ENCODE data around the gene DNAJA2. TPM values are rescaled to one million over a fixed set of nuclear protein-coding genes. Genes with fewer than 3 reads are reported as not detected.

Gene DNAJA2
- total RNA-seq, 2 donors from 2014 or later, result 55.4 to 61.4 TPM

GRCh38 chr16:46986438-46986837, 13.0 kb upstream of the DNAJA2 start:
- ATAC-seq, result no peak
- no peak overlapping the region for H3K27ac Mint-ChIP-seq
- H3K36me3 Mint-ChIP-seq, result no peaks in the 10 kb centered on the region
- no peaks in the 10 kb centered on the region for H3K9me3 Mint-ChIP-seq
- DNase-seq (ENCODE audit: low spot score in 2 of 2), result no peak

GRCh38 chr16:46982335-46982734, 8.9 kb upstream of the DNAJA2 start:
- Mint-ChIP-seq H3K27ac (no peak overlapping the region), H3K36me3 (no peaks in the 10 kb centered on the region), H3K9me3 (no peaks in the 10 kb centered on the region)
- no peak for DNase-seq (ENCODE audit: low spot score in 2 of 2)
- ATAC-seq, result no peak

GRCh38 chr16:46980926-46981325, 7.5 kb upstream of the DNAJA2 start:
- Mint-ChIP-seq H3K9me3 (no peaks in the 10 kb centered on the region), H3K36me3 (no peaks in the 10 kb centered on the region), H3K27ac (no peak overlapping the region)
- DNase-seq (ENCODE audit: low spot score in 2 of 2), result no peak
- no peak for ATAC-seq

- H3K27ac Mint-ChIP-seq, result peak overlapping the region; percentile 82 to 99
- ATAC-seq, result no peak
- DNase-seq (ENCODE audit: low spot score in 2 of 2), result no peak
- H3K36me3 Mint-ChIP-seq, result peaks cover 19 to 23% of the 10 kb centered on the region in 2 donors
- no peaks in the 10 kb centered on the region for H3K9me3 Mint-ChIP-seq
These were observed 3.1 kb upstream of the DNAJA2 start for GRCh38 chr16:46976550-46976949.

- H3K9me3 Mint-ChIP-seq, result no peaks in the 10 kb centered on the region
- H3K36me3 Mint-ChIP-seq, result peaks cover 19 to 29% of the 10 kb centered on the region in 2 donors
- DNase-seq (ENCODE audit: low spot score in 2 of 2), result no peak
- no peak for ATAC-seq
- H3K27ac Mint-ChIP-seq, result peak overlapping the region; percentile 82 to 99
These were observed 2.5 kb upstream of the DNAJA2 start for GRCh38 chr16:46975908-46976470.

- no peak for ATAC-seq
- H3K27ac Mint-ChIP-seq, result peak overlapping the region; percentile 80 to 99
These were observed 1.7 kb upstream of the DNAJA2 start for GRCh38 chr16:46975165-46975564.

GRCh38 chr16:46974352-46974751, 878 bp upstream of the DNAJA2 start:
- Mint-ChIP-seq H3K36me3 (peaks cover 19 to 32% of the 10 kb centered on the region in 2 donors), H3K27ac (peak overlapping the region; percentile 99), H3K9me3 (no peaks in the 10 kb centered on the region)
- DNase-seq (ENCODE audit: low spot score in 2 of 2) (peak in 1 of 2 donors; percentile 27), ATAC-seq (peak; percentile 8 to 27)

More at GRCh38 chr16:46975165-46975564, 1.7 kb upstream of the DNAJA2 start:
- Mint-ChIP-seq H3K36me3 (peaks cover 19 to 30% of the 10 kb centered on the region in 2 donors), H3K9me3 (no peaks in the 10 kb centered on the region)
- no peak for DNase-seq (ENCODE audit: low spot score in 2 of 2)

GRCh38 chr16:46973996-46974324, 486 bp upstream of the DNAJA2 start:
- Mint-ChIP-seq H3K9me3 (no peaks in the 10 kb centered on the region), H3K27ac (peak overlapping the region; percentile 99), H3K36me3 (peaks cover 19 to 36% of the 10 kb centered on the region in 2 donors)
- no peak for DNase-seq (ENCODE audit: low spot score in 2 of 2)
- no peak for ATAC-seq

GRCh38 chr16:46972429-46973206, 856 bp downstream of the DNAJA2 start:
- H3K36me3 Mint-ChIP-seq, result peaks cover 24 to 45% of the 10 kb centered on the region in 2 donors
- ATAC-seq (peak; percentile 52 to 56), DNase-seq (ENCODE audit: low spot score in 2 of 2) (peak; percentile 60 to 61)
- peak overlapping the region; percentile 97 to 99 for H3K27ac Mint-ChIP-seq
- no peaks in the 10 kb centered on the region for H3K9me3 Mint-ChIP-seq

GRCh38 chr16:46971271-46971670, 2.2 kb downstream of the DNAJA2 start:
- DNase-seq (ENCODE audit: low spot score in 2 of 2) (no peak), ATAC-seq (no peak)
- H3K36me3 Mint-ChIP-seq, result peaks cover 29 to 58% of the 10 kb centered on the region in 2 donors

GRCh38 chr16:46970089-46970488, 3.4 kb downstream of the DNAJA2 start:
- Mint-ChIP-seq H3K9me3 (no peaks in the 10 kb centered on the region), H3K36me3 (peaks cover 29 to 61% of the 10 kb centered on the region in 2 donors), H3K27ac (no peak overlapping the region)
- DNase-seq (ENCODE audit: low spot score in 2 of 2) (no peak), ATAC-seq (no peak)

More at GRCh38 chr16:46971271-46971670, 2.2 kb downstream of the DNAJA2 start:
- peak overlapping the region; percentile 22 to 37 for H3K27ac Mint-ChIP-seq
- no peaks in the 10 kb centered on the region for H3K9me3 Mint-ChIP-seq

GRCh38 chr16:46968063-46968435, 5.4 kb downstream of the DNAJA2 start:
- ATAC-seq (no peak), DNase-seq (ENCODE audit: low spot score in 2 of 2) (no peak)
- no peak overlapping the region for H3K27ac Mint-ChIP-seq
- no peaks in the 10 kb centered on the region for H3K9me3 Mint-ChIP-seq
- H3K36me3 Mint-ChIP-seq, result peaks cover 23 to 47% of the 10 kb centered on the region in 2 donors

GRCh38 chr16:46962629-46963028, 10.8 kb downstream of the DNAJA2 start:
- Mint-ChIP-seq H3K27ac (peak overlapping the region; percentile 58 to 83), H3K9me3 (no peaks in the 10 kb centered on the region), H3K36me3 (peaks cover 10 to 43% of the 10 kb centered on the region in 2 donors)
- ATAC-seq (no peak), DNase-seq (ENCODE audit: low spot score in 2 of 2) (no peak)

- peaks cover 4 to 42% of the 10 kb centered on the region in 2 donors for H3K36me3 Mint-ChIP-seq
- H3K27ac Mint-ChIP-seq, result peak overlapping the region; percentile 58 to 83
- ATAC-seq (peak; percentile 97 to 98), DNase-seq (ENCODE audit: low spot score in 2 of 2) (peak in 1 of 2 donors; percentile 26)
- no peaks in the 10 kb centered on the region for H3K9me3 Mint-ChIP-seq
These were observed 11.8 kb downstream of the DNAJA2 start for GRCh38 chr16:46961373-46962353.

- ATAC-seq (no peak), DNase-seq (ENCODE audit: low spot score in 2 of 2) (no peak)
- Mint-ChIP-seq H3K27ac (no peak overlapping the region), H3K36me3 (peaks cover 0 to 29% of the 10 kb centered on the region in 2 donors), H3K9me3 (no peaks in the 10 kb centered on the region)
These were observed 18.9 kb downstream of the DNAJA2 start for GRCh38 chr16:46954562-46954961.

- DNase-seq (ENCODE audit: low spot score in 2 of 2) (no peak), ATAC-seq (no peak)
- Mint-ChIP-seq H3K9me3 (no peaks in the 10 kb centered on the region), H3K27ac (no peak overlapping the region), H3K36me3 (peaks cover 0 to 6% of the 10 kb centered on the region in 2 donors)
These were observed 23.5 kb downstream of the DNAJA2 start for GRCh38 chr16:46950009-46950408.

Data from activated naive CD4-positive, alpha-beta T cell treated with anti-CD3 and anti-CD28 coated beads, Interleukin-2, amount 50 U/mL, for 72 hours (primary cell).